NB4 (cell line): Measurements from ENCODE around the gene PDZRN3.

Experiments used
- MAX ChIP-seq: IDR thresholded peaks from 2 replicates; pipeline ENCODE4 v1.6.1; 2011; ENCODE audit warnings: low read depth, low read length
- MYC ChIP-seq: IDR thresholded peaks from 2 replicates; pipeline ENCODE4 v1.6.1; 2011; ENCODE audit warnings: low read depth, low read length
- POLR2A ChIP-seq: IDR thresholded peaks from 2 replicates; pipeline ENCODE4 v1.6.1; 2011; ENCODE audit warnings: mild to moderate bottlenecking; ENCODE audit not compliant: insufficient read length; ENCODE audit errors: extremely low read depth
- TF ChIP-seq, protein P1 (sequence below): IDR thresholded peaks from one replicate; pipeline ENCODE4 v1.5.1; 2012; ENCODE audit warnings: low read depth, low read length

- TF ChIP-seq, protein P1, sequence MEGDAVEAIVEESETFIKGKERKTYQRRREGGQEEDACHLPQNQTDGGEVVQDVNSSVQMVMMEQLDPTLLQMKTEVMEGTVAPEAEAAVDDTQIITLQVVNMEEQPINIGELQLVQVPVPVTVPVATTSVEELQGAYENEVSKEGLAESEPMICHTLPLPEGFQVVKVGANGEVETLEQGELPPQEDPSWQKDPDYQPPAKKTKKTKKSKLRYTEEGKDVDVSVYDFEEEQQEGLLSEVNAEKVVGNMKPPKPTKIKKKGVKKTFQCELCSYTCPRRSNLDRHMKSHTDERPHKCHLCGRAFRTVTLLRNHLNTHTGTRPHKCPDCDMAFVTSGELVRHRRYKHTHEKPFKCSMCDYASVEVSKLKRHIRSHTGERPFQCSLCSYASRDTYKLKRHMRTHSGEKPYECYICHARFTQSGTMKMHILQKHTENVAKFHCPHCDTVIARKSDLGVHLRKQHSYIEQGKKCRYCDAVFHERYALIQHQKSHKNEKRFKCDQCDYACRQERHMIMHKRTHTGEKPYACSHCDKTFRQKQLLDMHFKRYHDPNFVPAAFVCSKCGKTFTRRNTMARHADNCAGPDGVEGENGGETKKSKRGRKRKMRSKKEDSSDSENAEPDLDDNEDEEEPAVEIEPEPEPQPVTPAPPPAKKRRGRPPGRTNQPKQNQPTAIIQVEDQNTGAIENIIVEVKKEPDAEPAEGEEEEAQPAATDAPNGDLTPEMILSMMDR = no peak
- TF ChIP-seq POLR2A = no peak
- TF ChIP-seq MAX = no peak
- no peak for TF ChIP-seq MYC
Measured at GRCh38 chr3:73451301-73451944, 173.3 kb downstream of the PDZRN3 start.
